Cardiac septum (tissue), 1 donor: Measurements from ENCODE around the gene USP13. TPM values are rescaled to one million over a fixed set of nuclear protein-coding genes. Genes with fewer than 3 reads are reported as not detected.
"Not testable (repeated sequence)": the region's sequence is repeated elsewhere in the genome, so short reads cannot be mapped to it uniquely, and the experiment has no call there.

Experiments
- DNase-seq: peaks from one replicate; pipeline ENCODE4 v3.0.0-alpha.2; 2020; ENCODE audit warnings: low spot score
- intact Hi-C: fragments of 100-400 bp; cut with DNase I; formaldehyde crosslinking; loops from one replicate; pipeline ENCODE4 v1.14.0; 2022
- long read RNA-seq: library from polyadenylated mRNA; unstranded; transcript quantifications from one replicate; pipeline ENCODE4 v2.0.0, GENCODE V29; 2021
- total RNA-seq: library from RNA; stranded (reverse); fragmentation: NEBNext Ultra II Directional; extraction: Animal tissue kit (Norgen Biotek cat#: 25700); gene quantifications from one replicate; pipeline ENCODE4 v1.2.1, GENCODE V29; 2021
- donor health status: DM: no; HTN: no; CAD: no.

Gene USP13
- total RNA-seq: 128 TPM
- long read RNA-seq, full-length matches to known transcripts: 218 of 326 reads
- long read RNA-seq, partial matches to known transcripts: 33 of 326 reads
- long read RNA-seq, other reads (novel, unspliced or antisense): 75 of 326 reads

GRCh38 chr3:179652447-179653095, at the start of gene USP13:
Gene USP13, plus strand, starts transcription at chr3:179653040. Its CDS starts 186 bp downstream, at chr3:179653226.
- intact Hi-C loops: loop anchor here (5.0 kb wide), 3 partner anchors 45 to 85 kb away; no protein-coding TSS in a partner anchor
- peak; percentile 84 for DNase-seq

GRCh38 chr3:179603321-179603720, 49.5 kb upstream of the USP13 start:
- DNase-seq: no peak
- intact Hi-C loops: loop anchor here (5.0 kb wide), 1 partner anchor 41 kb away; the partner anchor contains the start of gene ACTL6A

DNA sequence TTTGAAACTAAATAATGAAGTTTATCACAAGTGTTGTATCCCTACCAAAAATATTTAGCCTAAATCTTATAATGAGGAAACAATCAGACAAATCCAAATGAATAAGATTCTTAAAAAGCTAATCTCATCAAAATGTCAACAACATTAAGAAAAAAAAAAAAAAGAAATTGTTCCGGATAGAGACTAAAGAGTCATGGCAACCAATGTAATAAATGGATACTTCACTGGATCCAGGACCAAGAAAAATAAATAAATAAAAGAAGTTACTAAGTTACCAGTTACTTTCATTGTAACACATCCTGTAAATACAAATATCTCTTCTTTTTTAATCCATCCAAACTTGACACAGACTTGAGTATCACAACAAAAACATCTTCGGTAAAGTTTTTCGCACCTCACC, 49.0 kb upstream of the USP13 start:
- DNase-seq: no peak
- intact Hi-C loops: loop anchor here (2.0 to 5.0 kb wide), 2 partner anchors 42 to 255 kb away; partner anchors contain the start of gene ACTL6A

DNA sequence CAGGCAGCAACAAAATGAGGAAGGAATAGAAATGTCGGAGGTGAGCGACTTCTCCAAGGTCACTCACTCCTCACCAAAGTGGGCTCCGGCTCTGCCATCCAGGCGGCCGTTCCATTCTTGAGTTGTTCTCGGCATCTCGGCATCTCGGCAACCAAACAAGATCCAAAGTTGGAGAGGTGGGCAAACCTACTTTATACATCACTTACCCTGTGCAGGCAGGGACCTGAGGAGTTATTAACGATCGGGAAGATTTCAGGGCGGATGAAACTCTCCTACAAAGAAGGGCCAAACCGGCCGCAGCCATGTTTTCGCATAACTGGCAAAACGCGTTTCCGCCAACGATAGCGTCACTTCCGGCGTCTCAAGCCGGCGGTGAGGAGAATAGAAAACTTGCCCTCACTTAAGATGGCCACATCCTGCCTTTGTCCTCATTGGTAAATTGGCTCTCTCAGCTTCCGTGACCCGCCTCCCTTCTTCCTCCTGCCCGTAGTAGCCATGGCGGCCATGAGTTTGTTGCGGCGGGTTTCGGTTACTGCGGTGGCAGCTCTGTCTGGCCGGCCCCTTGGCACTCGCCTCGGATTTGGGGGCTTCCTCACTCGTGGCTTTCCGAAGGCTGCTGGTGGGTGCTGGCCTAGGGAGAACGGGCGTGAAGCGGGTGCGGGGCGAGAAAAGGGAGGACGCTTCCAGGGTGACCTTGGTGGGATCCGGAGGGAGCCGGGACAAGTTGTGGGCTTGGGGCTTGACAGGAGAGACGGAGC, 48.3 kb upstream of the USP13 start, which contains the start of the genes MRPL47 and NDUFB5:
TSS of gene MRPL47 (minus strand) at position 318 of the 758 bp plus-strand sequence. CDS start at position 304, 14 bp downstream.
TSS of gene NDUFB5 (plus strand) at position 474 of the 758 bp plus-strand sequence. CDS start at position 496, 22 bp downstream.
- peak; percentile 98 for DNase-seq
- intact Hi-C loops: loop anchor here (2.0 to 5.0 kb wide), 3 partner anchors 42 to 256 kb away; partner anchors contain the start of genes ACTL6A and USP13

GRCh38 chr3:179606534-179607085, 46.2 kb upstream of the USP13 start:
- intact Hi-C loops: loop anchor here (5.0 kb wide), 1 partner anchor 46 kb away; the partner anchor contains the start of gene USP13
- DNase-seq: no peak

GRCh38 chr3:179608931-179609720, 43.7 kb upstream of the USP13 start:
- DNase-seq: no peak
- intact Hi-C loops: loop anchor here (5.0 kb wide), 1 partner anchor 43 kb away; the partner anchor contains the start of gene USP13

DNA sequence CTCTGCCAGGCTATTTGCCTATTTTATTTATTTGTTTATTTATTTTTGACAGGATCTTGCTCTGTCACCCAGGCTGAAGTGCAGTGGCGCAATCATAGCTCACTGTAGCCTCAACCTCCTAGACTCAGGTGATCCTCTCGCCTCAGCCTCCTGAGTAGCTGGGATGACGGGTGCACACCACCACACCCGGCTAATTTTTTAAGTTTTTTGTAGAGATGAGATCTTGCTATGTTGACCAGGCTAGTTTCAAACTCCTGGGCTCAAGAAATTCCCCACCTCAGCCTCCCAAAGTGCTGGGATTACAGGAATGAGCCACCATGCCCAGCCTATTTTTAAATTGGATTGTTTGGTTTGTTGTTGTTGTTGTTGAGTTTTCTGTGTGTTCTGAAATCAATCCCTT, 42.8 kb upstream of the USP13 start:
- DNase-seq: no peak
- intact Hi-C loops: no loop called here

- intact Hi-C loops: no loop called here
- no peak for DNase-seq
Measured at GRCh38 chr3:179613807-179614206, 39.0 kb upstream of the USP13 start.

GRCh38 chr3:179615458-179616173, 37.2 kb upstream of the USP13 start:
- no peak for DNase-seq
- intact Hi-C loops: no loop called here

- no peak for DNase-seq
- intact Hi-C loops: no loop called here
Measured at GRCh38 chr3:179622023-179622422, 30.8 kb upstream of the USP13 start.

DNA sequence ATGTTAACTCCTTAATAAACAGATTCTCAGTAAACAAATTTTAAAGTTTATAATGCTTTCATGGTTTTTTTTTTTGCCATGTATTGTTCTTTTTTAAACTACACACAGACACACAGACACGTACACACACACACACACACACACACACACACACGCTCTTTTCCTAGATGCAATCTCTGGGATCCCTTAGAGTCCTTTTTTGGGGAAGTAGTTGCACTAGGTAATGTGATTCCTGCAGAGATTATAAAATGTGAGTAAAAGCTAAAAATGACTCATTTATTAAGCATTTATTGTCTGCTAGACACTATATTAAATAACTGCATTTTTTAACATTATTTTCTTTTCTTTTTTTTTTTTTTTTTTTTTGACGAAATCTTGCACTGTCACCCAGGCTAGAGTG, 28.4 kb upstream of the USP13 start:
- intact Hi-C loops: no loop called here
- DNase-seq: no peak

- intact Hi-C loops: no loop called here
- DNase-seq: no peak
Measured at GRCh38 chr3:179630753-179631451, 21.9 kb upstream of the USP13 start.

DNA sequence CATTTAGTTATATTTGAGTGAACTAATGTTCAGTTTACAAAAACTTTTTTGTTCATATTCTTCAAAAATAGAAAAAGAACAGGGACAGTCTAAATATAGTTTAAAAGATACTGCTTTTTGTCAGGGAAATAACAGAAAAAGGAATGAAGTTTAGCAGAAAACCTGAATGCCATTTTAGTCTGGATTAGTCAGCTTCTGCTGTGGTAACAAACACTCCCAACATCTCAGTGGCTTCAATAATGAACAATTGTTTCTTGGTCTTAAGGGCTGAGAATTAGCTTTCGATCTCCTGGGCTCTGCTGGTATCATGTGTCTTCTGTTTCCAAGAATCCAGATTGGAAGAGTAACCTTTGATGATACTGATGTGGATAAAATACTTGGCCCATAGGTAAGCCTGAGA, 12.4 kb upstream of the USP13 start:
- intact Hi-C loops: no loop called here
- DNase-seq: no peak

DNA sequence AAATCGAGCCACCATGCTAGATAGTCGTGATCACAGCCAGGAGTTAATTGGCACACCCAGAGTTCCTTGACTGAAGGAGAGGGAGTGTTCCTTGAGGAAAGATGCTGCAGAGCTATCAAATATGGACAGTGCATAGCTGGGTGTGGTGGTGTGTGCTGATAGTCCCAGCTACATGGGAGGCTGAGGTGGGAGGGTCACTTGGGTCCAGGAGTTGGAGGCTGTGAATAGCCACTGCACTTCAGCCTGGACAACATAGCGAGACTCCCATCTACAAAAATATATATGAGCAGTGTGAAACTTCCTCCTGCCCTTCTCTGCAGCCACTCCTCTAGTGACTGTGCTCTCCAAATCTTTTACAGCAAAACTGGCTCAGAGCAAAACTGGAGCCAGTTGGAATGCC, 10.0 kb upstream of the USP13 start:
- intact Hi-C loops: no loop called here
- DNase-seq: no peak

DNA sequence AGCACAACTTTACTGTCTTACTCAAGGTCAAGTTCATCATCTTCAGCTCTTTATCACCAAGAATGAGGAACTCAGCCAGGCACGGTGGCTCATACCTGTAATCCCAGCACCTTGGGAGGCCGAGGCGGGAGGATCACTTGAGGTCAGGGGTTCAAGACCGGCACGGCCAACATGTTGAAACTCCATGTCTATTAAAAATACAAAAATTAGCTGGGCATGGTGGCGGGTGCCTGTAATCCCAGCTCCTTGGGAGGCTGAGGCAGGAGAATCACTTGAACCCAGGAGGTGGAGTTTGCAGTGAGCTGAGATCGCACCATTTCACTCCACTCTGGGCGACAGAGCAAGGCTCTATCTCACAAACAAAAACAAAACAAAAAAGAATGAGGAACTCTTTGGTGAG, 9.0 kb upstream of the USP13 start:
- DNase-seq, intact Hi-C loops: not testable (repeated sequence)

- no peak for DNase-seq
- intact Hi-C loops: no loop called here
Measured at GRCh38 chr3:179646177-179646576, 6.7 kb upstream of the USP13 start.

DNA sequence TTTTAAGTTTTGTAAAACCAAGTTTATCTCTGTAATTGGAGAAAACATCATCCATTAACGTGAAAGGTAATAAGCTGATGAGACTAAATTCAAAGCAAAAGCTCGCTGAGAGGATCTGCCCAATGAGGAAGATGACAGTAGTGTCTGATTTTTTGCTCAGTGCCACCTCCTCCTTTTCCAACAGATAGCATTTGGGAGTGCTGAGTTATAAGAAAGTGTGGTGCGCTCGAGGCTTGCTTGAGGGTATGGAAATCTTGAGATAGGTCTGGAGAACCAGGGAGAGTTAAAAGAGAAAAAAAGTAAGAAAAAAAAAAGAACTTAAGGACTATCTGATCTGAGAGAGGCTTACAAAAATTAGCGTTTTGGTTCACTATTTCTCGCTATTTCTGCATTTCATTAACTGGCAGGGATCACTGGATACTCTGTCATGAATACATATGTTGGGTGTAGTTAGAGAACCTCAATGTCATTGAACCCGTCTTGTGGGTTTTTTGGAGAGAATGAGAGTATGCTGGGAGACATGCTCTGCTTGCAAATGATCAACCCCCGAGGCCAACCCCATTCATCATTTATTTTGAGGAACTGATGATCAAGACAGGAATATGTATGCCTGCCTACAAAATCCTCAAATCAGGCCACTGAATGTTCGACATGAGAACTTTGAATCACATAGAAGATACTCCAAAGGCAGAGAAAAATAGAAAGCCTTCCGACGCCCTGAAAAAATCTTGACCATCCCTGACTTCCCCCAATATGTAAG, 973 bp upstream of the USP13 start:
- no peak for DNase-seq
- intact Hi-C loops: loop anchor here (5.0 kb wide), 3 partner anchors 45 to 85 kb away; no protein-coding TSS in a partner anchor
